GM23338 (cell line): ENCODE results near the gene NHLRC4. TPM values are rescaled to one million over a fixed set of nuclear protein-coding genes. Genes with fewer than 3 reads are reported as not detected.

ENCODE experiments used
- ATAC-seq: fragments of 200-7000 bp; cut with Tn5 transposase; 3 replicates; pipeline ENCODE4 v1.9.1; 2020
- DNase-seq: peaks from one replicate; pipeline ENCODE4 v3.0.0-alpha.2; 2015; ENCODE audit warnings: low spot score
- H2AFZ ChIP-seq: fragments of 200-600 bp; sonication (generic); 2 replicates; pipeline ENCODE4 v1.8.0; 2016; ENCODE audit warnings: antibody characterized with exemption, mild to moderate bottlenecking, moderate library complexity
- H3F3A ChIP-seq: fragments of 200-600 bp; sonication (generic); replicated peaks from 2 replicates; pipeline ENCODE4 v1.8.0; 2017; ENCODE audit warnings: antibody characterized with exemption, mixed run types, low read depth
- H3K27ac ChIP-seq: fragments of 200-600 bp; sonication (generic); 2 replicates; pipeline ENCODE4 v1.6.1; 2016; ENCODE audit warnings: low read depth
- H3K27me3 ChIP-seq: fragments of 200-600 bp; sonication (generic); 2 replicates; pipeline ENCODE4 v1.8.0; 2016; ENCODE audit warnings: mild to moderate bottlenecking, mixed run types, moderate library complexity; ENCODE audit not compliant: insufficient read depth
- H3K36me3 ChIP-seq: fragments of 200-600 bp; sonication (generic); 2 replicates; pipeline ENCODE4 v1.8.0; 2016; ENCODE audit warnings: mild to moderate bottlenecking; ENCODE audit not compliant: insufficient read depth
- H3K4me1 ChIP-seq: fragments of 200-600 bp; sonication (generic); 2 replicates; pipeline ENCODE4 v1.8.0; 2016; ENCODE audit warnings: mild to moderate bottlenecking, moderate library complexity; ENCODE audit not compliant: insufficient read depth
- H3K4me2 ChIP-seq: fragments of 200-600 bp; sonication (generic); 2 replicates; pipeline ENCODE4 v1.7.1; 2017; ENCODE audit warnings: mixed run types
- H3K4me3 ChIP-seq: fragments of 200-600 bp; sonication (generic); 2 replicates; pipeline ENCODE4 v1.6.1; 2016; ENCODE audit warnings: mixed run types
- H3K79me2 ChIP-seq: fragments of 200-600 bp; sonication (generic); replicated peaks from 2 replicates; pipeline ENCODE4 v1.8.0; 2017; ENCODE audit warnings: mild to moderate bottlenecking; ENCODE audit not compliant: insufficient read depth
- H3K9me2 ChIP-seq: fragments of 200-600 bp; sonication (generic); 2 replicates; pipeline ENCODE4 v1.8.0; 2017; ENCODE audit not compliant: insufficient read depth
- H4K20me1 ChIP-seq: fragments of 200-600 bp; sonication (generic); replicated peaks from 2 replicates; pipeline ENCODE4 v1.8.0; 2017; ENCODE audit warnings: mild to moderate bottlenecking; ENCODE audit not compliant: insufficient read depth
- H3K27ac Mint-ChIP-seq: 2 replicates; pipeline ENCODE4 v1.8.0; 2020; ENCODE audit warnings: inconsistent platforms, mild to moderate bottlenecking, moderate library complexity, mixed read lengths
- H3K27me3 Mint-ChIP-seq: 3 replicates; pipeline ENCODE4 v1.8.0; 2022; ENCODE audit warnings: low read depth, mild to moderate bottlenecking, moderate library complexity, mixed read lengths, inconsistent platforms; ENCODE audit not compliant: insufficient read depth, poor library complexity
- H3K36me3 Mint-ChIP-seq: 3 replicates; pipeline ENCODE4 v1.8.0; 2021; ENCODE audit warnings: low read depth, mild to moderate bottlenecking, inconsistent platforms, moderate library complexity, mixed read lengths
- H3K4me1 Mint-ChIP-seq: 3 replicates; pipeline ENCODE4 v1.8.0; 2020; ENCODE audit warnings: mild to moderate bottlenecking, inconsistent platforms, mixed read lengths
- H3K4me3 Mint-ChIP-seq: 3 replicates; pipeline ENCODE4 v1.8.0; 2021; ENCODE audit warnings: moderate library complexity, mild to moderate bottlenecking, inconsistent platforms, mixed read lengths
- H3K9me3 Mint-ChIP-seq: 3 replicates; pipeline ENCODE4 v1.8.0; 2020; ENCODE audit warnings: moderate library complexity, mild to moderate bottlenecking, inconsistent platforms, mixed read lengths
- CREB1 ChIP-seq: fragments of 250-450 bp; sonication (Bioruptor Pico); IDR thresholded peaks from 2 replicates; pipeline ENCODE4 v1.5.0; 2020; ENCODE audit warnings: low read depth, mild to moderate bottlenecking, moderate library complexity
- CTCF ChIP-seq, 2 experiments: fragments of 200-600 bp in 1 of 2; sonication (generic) in 1 of 2; conservative IDR thresholded peaks; 2 replicates each; pipeline versions ENCODE4 v1.5.1 to v1.6.1; 2016 to 2017; ENCODE audit warnings: antibody characterized with exemption in 2 of 2, low read depth in 2 of 2, mild to moderate bottlenecking in 2 of 2, moderate library complexity in 1 of 2
- ETS1 ChIP-seq: IDR thresholded peaks from 2 replicates; pipeline ENCODE4 v1.6.1; 2016; ENCODE audit warnings: antibody characterized with exemption
- EZH2 ChIP-seq: fragments of 200-600 bp; sonication (generic); IDR thresholded peaks from one replicate; pipeline ENCODE4 v1.8.0; 2017; ENCODE audit warnings: antibody characterized with exemption, mild to moderate bottlenecking, low read depth; ENCODE audit not compliant: unreplicated experiment
- EZH2phosphoT487 ChIP-seq: fragments of 200-600 bp; sonication (generic); IDR thresholded peaks from one replicate; pipeline ENCODE4 v1.8.1; 2018; ENCODE audit warnings: antibody characterized with exemption; ENCODE audit not compliant: unreplicated experiment
- JUNB ChIP-seq: IDR thresholded peaks from one replicate; pipeline ENCODE4 v1.6.1; 2016; ENCODE audit warnings: antibody characterized with exemption; ENCODE audit not compliant: unreplicated experiment
- NANOG ChIP-seq: IDR thresholded peaks from 2 replicates; pipeline ENCODE4 v1.6.1; 2016; ENCODE audit warnings: antibody characterized with exemption, borderline replicate concordance
- POLR2AphosphoS5 ChIP-seq: IDR thresholded peaks from 2 replicates; pipeline ENCODE4 v1.6.1; 2016; ENCODE audit warnings: antibody characterized with exemption, low read depth
- REST ChIP-seq: IDR thresholded peaks from one replicate; pipeline ENCODE4 v1.6.1; 2018; ENCODE audit warnings: antibody characterized with exemption; ENCODE audit not compliant: unreplicated experiment
- STAT1 ChIP-seq: IDR thresholded peaks from one replicate; pipeline ENCODE4 v1.6.1; 2016; ENCODE audit warnings: antibody characterized with exemption; ENCODE audit not compliant: unreplicated experiment
- ZNF114 ChIP-seq: fragments of 250-450 bp; sonication (Bioruptor Pico); IDR thresholded peaks from 2 replicates; pipeline ENCODE4 v1.5.0; 2020; ENCODE audit warnings: mild to moderate bottlenecking, moderate library complexity
- ZNF331 ChIP-seq: fragments of 250-450 bp; sonication (Bioruptor Pico); IDR thresholded peaks from 2 replicates; pipeline ENCODE4 v1.5.0; 2020; ENCODE audit warnings: low read depth, mild to moderate bottlenecking, moderate library complexity
- ZNF462 ChIP-seq: fragments of 250-450 bp; sonication (Bioruptor Pico); IDR thresholded peaks from 2 replicates; pipeline ENCODE4 v1.5.0; 2020; ENCODE audit warnings: mild to moderate bottlenecking, moderate library complexity
- polyA plus RNA-seq: library from polyadenylated mRNA; unstranded; fragments of >200 nt; fragmentation: Nextera tagmentation; extraction: Ambion mirVana; gene quantifications from 2 replicates; pipeline ENCODE4 v1.2.1, GENCODE V29; 2016
- total RNA-seq: library from RNA; depleted of rRNA; stranded (reverse); fragments of >200 nt; shearing (Covaris generic); gene quantifications from 2 replicates; pipeline ENCODE4 v1.2.3, GENCODE V29; 2014

The NHLRC4 gene
- total and polyA plus RNA-seq, 2 experiments from 2014 or later, result 0.47 to 0.80 TPM

- no peaks in the 10 kb centered on the region; the same call in 1 of the 2 replicates for H3K4me1 ChIP-seq
These were observed 33.2 kb upstream of the NHLRC4 start for GRCh38 chr16:533391-534123.

More at GRCh38 chr16:533391-534123, 33.2 kb upstream of the NHLRC4 start:
- no peaks in the 10 kb centered on the region for H3K9me3 Mint-ChIP-seq
- H3K27me3 Mint-ChIP-seq, result no peaks in the 10 kb centered on the region
- H3K4me3 Mint-ChIP-seq, result no peak overlapping the region
- TF ChIP-seq ZNF114 (CRISPR knock-in tag) (no peak), NANOG (no peak), CTCF (conservative IDR thresholded peaks at IDR 0.05; ENCODE audit: low read depth in 2 of 2) (no peak), ZNF462 (CRISPR knock-in tag) (no peak), CREB1 (CRISPR knock-in tag) (no peak), JUNB (no peak), STAT1 (no peak), ETS1 (no peak), ZNF331 (no peak), EZH2phosphoT487 (no peak), POLR2AphosphoS5 (no peak), REST (no peak), EZH2 (no peak)
- Histone ChIP-seq H3K79me2 (peaks cover 74% of the 10 kb centered on the region), H3K4me2 (no peak overlapping the region), H3K36me3 (no peaks in the 10 kb centered on the region), H3K27ac (peak overlapping the region; percentile 63; the same call in 1 of the 2 replicates), H3K9me2 (no peaks in the 10 kb centered on the region), H2AFZ (no peak overlapping the region), H4K20me1 (peaks cover 38% of the 10 kb centered on the region), H3F3A (0 out of 2 replicates have a peak, but pooled peaks cover 4% of the 10 kb centered on the region), H3K4me3 (no peak overlapping the region), H3K27me3 (no peaks in the 10 kb centered on the region)
- ATAC-seq (peak; percentile 69), DNase-seq (peak; percentile 71)
- peaks cover 10% of the 10 kb centered on the region; the same call in 1 of the 3 replicates for H3K4me1 Mint-ChIP-seq
- H3K27ac Mint-ChIP-seq, result no peak overlapping the region
- peaks cover 6% of the 10 kb centered on the region for H3K36me3 Mint-ChIP-seq
